H1 (cell line): ENCODE measurements around the gene ARHGAP6. TPM values are rescaled to one million over a fixed set of nuclear protein-coding genes. Genes with fewer than 3 reads are reported as not detected.

Experiments used
- CTCF ChIA-PET: fragments of 300-600 bp; sonication (Branson Sonifier 250); formaldehyde crosslinking; loops from one replicate; lab custom pipeline; 2021; ENCODE audit not compliant: partially characterized antibody; lab: Charles Lee
- POLR2A ChIA-PET: fragments of 300-600 bp; sonication (Branson Sonifier 250); formaldehyde crosslinking; loops from one replicate; lab custom pipeline; 2021; ENCODE audit warnings: inconsistent platforms; ENCODE audit not compliant: partially characterized antibody; lab: Charles Lee
- DNase-seq, 2 experiments: peaks; one replicate each; pipeline versions ENCODE4 v3.0.0 to v3.0.0-alpha.2; 2010 to 2022; ENCODE audit warnings: low spot score in 2 of 2, low read depth in 1 of 2, mixed read lengths in 1 of 2
- FAIRE-seq: peaks from 2 replicates; lab custom pipeline; 2011; peaks lifted over from hg19 to GRCh38; lab: Jason Lieb, UNC
- H2AFZ ChIP-seq: 2 replicates; pipeline ENCODE4 v1.8.1; 2012; ENCODE audit warnings: low read length, inconsistent platforms
- H2AK5ac ChIP-seq: 2 replicates; pipeline ENCODE4 v1.6.1; 2013; ENCODE audit warnings: low read depth, low read length
- H2BK120ac ChIP-seq: replicated peaks from 2 replicates; pipeline ENCODE3; 2013; ENCODE audit warnings: low read depth, low read length, inconsistent platforms
- H2BK12ac ChIP-seq: 2 replicates; pipeline ENCODE4 v1.6.1; 2013; ENCODE audit warnings: low read depth, low read length
- H2BK15ac ChIP-seq: 2 replicates; pipeline ENCODE4 v1.6.1; 2013; ENCODE audit warnings: low read length
- H2BK20ac ChIP-seq: 2 replicates; pipeline ENCODE4 v1.6.1; 2013; ENCODE audit warnings: low read length
- H2BK5ac ChIP-seq: 2 replicates; pipeline ENCODE4 v1.6.1; 2013; ENCODE audit warnings: low read depth, low read length
- H3K14ac ChIP-seq: 2 replicates; pipeline ENCODE4 v1.6.1; 2013; ENCODE audit warnings: inconsistent platforms; ENCODE audit not compliant: insufficient read length
- H3K18ac ChIP-seq: 2 replicates; pipeline ENCODE4 v1.6.1; 2013; ENCODE audit warnings: low read length; ENCODE audit errors: extremely low read depth
- H3K23ac ChIP-seq: 2 replicates; pipeline ENCODE4 v1.6.1; 2013; ENCODE audit warnings: inconsistent platforms; ENCODE audit not compliant: insufficient read length
- H3K23me2 ChIP-seq: 2 replicates; pipeline ENCODE4 v1.6.1; 2013; ENCODE audit warnings: low read depth, low read length
- H3K27ac ChIP-seq: 2 replicates; pipeline ENCODE4 v1.6.1; 2011; ENCODE audit warnings: low read depth, low read length, inconsistent platforms
- H3K27me3 ChIP-seq, 4 experiments: replicated peaks in 1 of 4; 1 replicate in 1 of 4; 2 replicates in 3 of 4; pipeline versions ENCODE4 v1.6.1 to v1.8.1; 2011 to 2013; ENCODE audit warnings: low read length in 3 of 4, mild to moderate bottlenecking in 3 of 4, inconsistent platforms in 2 of 4, mixed read lengths in 2 of 4, moderate library complexity in 1 of 4; ENCODE audit not compliant: control insufficient read depth in 3 of 4, insufficient read depth in 3 of 4; ENCODE audit errors: extremely low read depth in 1 of 4
- H3K36me3 ChIP-seq, 4 experiments: 2 replicates each; pipeline versions ENCODE4 v1.6.1 to v1.8.1; 2011 to 2013; ENCODE audit warnings: mild to moderate bottlenecking in 4 of 4, low read length in 3 of 4, moderate library complexity in 2 of 4, control low read depth in 1 of 4, inconsistent platforms in 1 of 4; ENCODE audit not compliant: insufficient read depth in 4 of 4, control insufficient read depth in 2 of 4
- H3K4ac ChIP-seq: replicated peaks from 2 replicates; pipeline ENCODE3; 2013; ENCODE audit warnings: low read length, low read depth, mixed read lengths, inconsistent platforms; ENCODE audit not compliant: insufficient read length
- H3K4me1 ChIP-seq, 4 experiments: replicated peaks in 1 of 4; 1 replicate in 1 of 4; 2 replicates in 3 of 4; pipeline versions ENCODE4 v1.6.1 to v1.8.1; 2011 to 2013; ENCODE audit warnings: low read length in 3 of 4, inconsistent platforms in 2 of 4, mixed read lengths in 1 of 4; ENCODE audit not compliant: insufficient read depth in 4 of 4, control insufficient read depth in 3 of 4
- H3K4me2 ChIP-seq, 2 experiments: 2 replicates each; pipeline versions ENCODE4 v1.6.1 to v1.8.1; 2011 to 2013; ENCODE audit warnings: low read depth in 2 of 2, low read length in 2 of 2, control low read depth in 1 of 2, inconsistent platforms in 1 of 2, mild to moderate bottlenecking in 1 of 2; ENCODE audit not compliant: insufficient read depth in 1 of 2
- H3K4me3 ChIP-seq, 4 experiments: fragments of 200-600, 300-600 bp in 1 of 4; sonication (generic), shearing (Covaris generic), sonication (Bioruptor Twin) in 1 of 4; 2 replicates each; pipeline versions ENCODE4 v1.5.1 to v1.8.1; 2011 to 2016; ENCODE audit warnings: low read length in 4 of 4, low read depth in 3 of 4, control low read depth in 2 of 4, inconsistent platforms in 2 of 4, mild to moderate bottlenecking in 2 of 4, mixed read lengths in 1 of 4, moderate library complexity in 1 of 4; ENCODE audit not compliant: insufficient read depth in 2 of 4; ENCODE audit errors: extremely low read depth in 1 of 4
- H3K56ac ChIP-seq: replicated peaks from 2 replicates; pipeline ENCODE3; 2013; ENCODE audit warnings: low read depth, mild to moderate bottlenecking, mixed read lengths, low read length, inconsistent platforms; ENCODE audit not compliant: insufficient read length
- H3K79me1 ChIP-seq: 2 replicates; pipeline ENCODE4 v1.6.1; 2013; ENCODE audit warnings: low read depth, low read length, control low read depth
- H3K79me2 ChIP-seq, 2 experiments: 2 replicates each; pipeline versions ENCODE4 v1.6.1 to v1.8.1; 2012 to 2013; ENCODE audit warnings: low read length in 2 of 2, mild to moderate bottlenecking in 2 of 2, inconsistent platforms in 1 of 2; ENCODE audit not compliant: insufficient read depth in 2 of 2, control insufficient read depth in 1 of 2
- H3K9ac ChIP-seq, 4 experiments: replicated peaks in 1 of 4; 1 replicate in 1 of 4; 2 replicates in 3 of 4; pipeline versions ENCODE4 v1.6.1 to v1.8.1; 2011 to 2013; ENCODE audit warnings: low read depth in 3 of 4, low read length in 3 of 4, control low read depth in 2 of 4, mild to moderate bottlenecking in 2 of 4, moderate library complexity in 2 of 4, inconsistent platforms in 1 of 4; ENCODE audit errors: extremely low read depth in 1 of 4
- H3K9me3 ChIP-seq, 2 experiments: 2 replicates each; pipeline versions ENCODE4 v1.6.1 to v1.8.1; 2012 to 2013; ENCODE audit warnings: mild to moderate bottlenecking in 2 of 2, moderate library complexity in 2 of 2, control low read depth in 1 of 2, inconsistent platforms in 1 of 2, low read depth in 1 of 2, low read length in 1 of 2, mixed read lengths in 1 of 2; ENCODE audit not compliant: insufficient read depth in 2 of 2
- H4K20me1 ChIP-seq, 2 experiments: replicated peaks in 1 of 2; 2 replicates each; pipeline versions ENCODE3 to v1.8.1; 2011 to 2013; ENCODE audit warnings: inconsistent platforms in 2 of 2, low read length in 2 of 2, mild to moderate bottlenecking in 1 of 2; ENCODE audit not compliant: insufficient read depth in 2 of 2, control insufficient read depth in 1 of 2
- H4K5ac ChIP-seq: 2 replicates; pipeline ENCODE4 v1.6.1; 2013; ENCODE audit warnings: low read length, low read depth, mixed read lengths, inconsistent platforms; ENCODE audit not compliant: insufficient read length
- H4K8ac ChIP-seq: 2 replicates; pipeline ENCODE4 v1.8.0; 2013; ENCODE audit warnings: mild to moderate bottlenecking, moderate library complexity, low read length, inconsistent platforms; ENCODE audit not compliant: insufficient read depth; ENCODE audit errors: extremely low read depth
- H4K91ac ChIP-seq: replicated peaks from 2 replicates; pipeline ENCODE3; 2013; ENCODE audit warnings: low read length, mixed read lengths, inconsistent platforms; ENCODE audit not compliant: insufficient read length
- ATF2 ChIP-seq: IDR thresholded peaks from 2 replicates; pipeline ENCODE4 v1.6.1; 2012; ENCODE audit warnings: low read length, inconsistent platforms
- E2F6 ChIP-seq: IDR thresholded peaks from 2 replicates; pipeline ENCODE4 v1.6.1; 2012; ENCODE audit warnings: inconsistent platforms
- EGR1 ChIP-seq: IDR thresholded peaks from 2 replicates; pipeline ENCODE4 v1.6.1; 2011; ENCODE audit warnings: low read depth, low read length, borderline replicate concordance
- HDAC2 ChIP-seq, 2 experiments: fragments of 300-600 bp in 1 of 2; sonication (generic) in 1 of 2; IDR thresholded peaks; 2 replicates each; pipeline ENCODE4 v1.6.1; 2011 to 2012; ENCODE audit warnings: low read depth in 2 of 2, low read length in 2 of 2, mild to moderate bottlenecking in 2 of 2, moderate library complexity in 2 of 2, borderline replicate concordance in 1 of 2, inconsistent platforms in 1 of 2
- POU5F1 ChIP-seq: IDR thresholded peaks from 2 replicates; pipeline ENCODE4 v1.6.1; 2011; ENCODE audit warnings: low read depth, mild to moderate bottlenecking, low read length, moderate library complexity
- SP1 ChIP-seq: IDR thresholded peaks from 2 replicates; pipeline ENCODE4 v1.6.1; 2011; ENCODE audit warnings: low read depth, low read length
- SP4 ChIP-seq: IDR thresholded peaks from 2 replicates; pipeline ENCODE4 v1.6.1; 2012; ENCODE audit warnings: low read length, inconsistent platforms
- WGBS, 2 experiments: shearing (Covaris generic) in 1 of 2; methylation state at CpG; one replicate each; pipeline versions ENCODE4 v1.1.6 to v1.1.7; 2013 to 2015; ENCODE audit warnings: low lambda C conversion rate in 2 of 2, mixed read lengths in 2 of 2, inconsistent platforms in 1 of 2, low coverage in 1 of 2, missing lambda C conversion rate in 1 of 2; ENCODE audit not compliant: insufficient replicate concordance in 2 of 2, insufficient coverage in 1 of 2, insufficient read length in 1 of 2; ENCODE audit errors: extremely low coverage in 1 of 2, missing lambda C conversion rate in 1 of 2; 5-methylcytosine and 5-hydroxymethylcytosine counted together
- polyA plus RNA-seq, 7 experiments: library from polyadenylated mRNA; depleted of rRNA in 3 of 7; stranded (reverse) in 5 of 7; unstranded in 2 of 7; fragments of >200 nt in 5 of 7; fragments of 200-250 nt in 2 of 7; gene quantifications; 1 replicate in 5 of 7; 2 replicates in 1 of 7; 4 replicates in 1 of 7; pipeline versions ENCODE4 v1.2.1 to v1.2.3, GENCODE V29; 2011 to 2013; ENCODE audit warnings: missing spikeins in 2 of 7, mixed read lengths in 2 of 7
- total RNA-seq: library from RNA; stranded (reverse); fragmentation: NEBNext Ultra II Directional; extraction: Animal tissue kit (Norgen Biotek cat#: 25700); gene quantifications from 2 replicates; pipeline ENCODE4 v1.2.1, GENCODE V29; 2021
- TF ChIP-seq, protein P1 (sequence below): IDR thresholded peaks from 2 replicates; pipeline ENCODE4 v1.6.1; 2011; ENCODE audit warnings: low read length, improper control_type of control experiment

ARHGAP6 gene
- total and polyA plus RNA-seq, 2 of the 8 experiments (the other 6 are each of a cell fraction or from before 2014, with no cell fraction given) = 0.35 to 0.82 TPM

GRCh38 chrX:11398139-11398538 is 267.6 kb downstream of the ARHGAP6 start:
- Histone ChIP-seq H2BK12ac (no peak overlapping the region), H4K20me1 (no peaks in the 10 kb centered on the region), H3K4me3 (no peak overlapping the region), H3K23me2 (no peaks in the 10 kb centered on the region), H3K23ac (no peak overlapping the region), H2BK120ac (no peak overlapping the region), H3K56ac (no peak overlapping the region), H2AK5ac (no peak overlapping the region), H4K8ac (no peak overlapping the region), H2BK15ac (no peak overlapping the region), H3K18ac (no peak overlapping the region), H3K4me2 (no peak overlapping the region), H3K27me3 (no peaks in the 10 kb centered on the region), H3K79me1 (no peaks in the 10 kb centered on the region), H3K27ac (no peak overlapping the region), H2BK20ac (no peak overlapping the region), H3K9me3 (no peaks in the 10 kb centered on the region), H3K14ac (no peak overlapping the region), H4K5ac (no peak overlapping the region), H4K91ac (no peak overlapping the region), H2BK5ac (no peak overlapping the region), H3K79me2 (no peaks in the 10 kb centered on the region), H3K36me3 (no peaks in the 10 kb centered on the region), H3K4me1 (no peaks in the 10 kb centered on the region), H3K9ac (no peak overlapping the region), H2AFZ (no peak overlapping the region), H3K4ac (no peak overlapping the region)
- CTCF ChIA-PET = no interaction called here
- POLR2A ChIA-PET = no interaction called here
- TF ChIP-seq SP1 = no peak
- TF ChIP-seq ATF2 = no peak
- TF ChIP-seq SP4 = no peak
- no peak for TF ChIP-seq EGR1
- TF ChIP-seq E2F6 = no peak
- TF ChIP-seq HDAC2 (IDR thresholded peaks at IDR 0.05; ENCODE audit: borderline replicate concordance in 1 of 2, low read depth in 2 of 2, low read length in 2 of 2) = no peak
- TF ChIP-seq, protein P1, sequence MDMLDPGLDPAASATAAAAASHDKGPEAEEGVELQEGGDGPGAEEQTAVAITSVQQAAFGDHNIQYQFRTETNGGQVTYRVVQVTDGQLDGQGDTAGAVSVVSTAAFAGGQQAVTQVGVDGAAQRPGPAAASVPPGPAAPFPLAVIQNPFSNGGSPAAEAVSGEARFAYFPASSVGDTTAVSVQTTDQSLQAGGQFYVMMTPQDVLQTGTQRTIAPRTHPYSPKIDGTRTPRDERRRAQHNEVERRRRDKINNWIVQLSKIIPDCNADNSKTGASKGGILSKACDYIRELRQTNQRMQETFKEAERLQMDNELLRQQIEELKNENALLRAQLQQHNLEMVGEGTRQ = no peak
- TF ChIP-seq POU5F1 = no peak
- DNase-seq = no peak
- no peak for FAIRE-seq
- 72% methylated on average over 2 of the region's 3 CpGs; no CpG with 5 or more reads in 1 of the 2 experiments for WGBS, 2 experiments
